ENCODE results near the gene FNBP1.

Gene FNBP1

DNA sequence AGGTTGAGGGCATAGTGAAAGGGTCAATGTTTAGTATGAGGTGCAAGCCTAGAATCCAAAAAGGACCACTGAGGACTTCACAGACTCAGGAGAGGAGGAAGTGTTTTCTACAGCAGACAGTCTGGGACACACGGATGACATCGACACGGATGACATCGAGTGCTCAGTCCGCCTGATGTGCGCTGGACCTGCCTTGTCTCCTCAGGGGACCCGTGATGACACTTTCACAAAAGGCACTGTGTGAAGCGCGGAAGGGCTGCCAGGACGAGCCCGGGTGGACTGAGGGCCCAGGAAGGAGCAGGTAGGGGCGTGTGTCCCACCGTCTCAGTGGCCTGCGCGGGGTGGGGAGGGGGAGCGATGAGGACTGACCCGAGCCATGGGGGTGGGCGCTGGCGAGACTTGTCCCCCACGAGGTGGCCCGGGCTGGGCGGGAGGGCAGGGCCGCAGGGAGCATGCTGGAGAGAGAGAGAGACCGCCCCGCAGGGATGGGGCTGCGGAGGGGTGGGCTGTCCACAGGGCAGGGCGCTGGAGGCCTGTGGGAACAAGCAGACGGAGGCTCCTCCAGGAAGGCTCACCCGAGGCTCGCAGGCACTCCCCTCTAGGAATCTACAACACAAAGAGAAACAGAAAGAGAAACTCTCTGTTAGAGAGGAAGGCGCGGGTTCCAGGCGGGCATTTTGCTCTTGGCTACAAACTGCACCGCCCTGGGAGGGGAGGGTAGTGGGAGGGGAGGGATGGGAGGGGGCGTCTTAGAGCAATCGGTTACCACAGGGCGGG is 152.9 kb downstream of the FNBP1 start:
- no peak for DNase-seq (ENCODE audit: low spot score)

DNA sequence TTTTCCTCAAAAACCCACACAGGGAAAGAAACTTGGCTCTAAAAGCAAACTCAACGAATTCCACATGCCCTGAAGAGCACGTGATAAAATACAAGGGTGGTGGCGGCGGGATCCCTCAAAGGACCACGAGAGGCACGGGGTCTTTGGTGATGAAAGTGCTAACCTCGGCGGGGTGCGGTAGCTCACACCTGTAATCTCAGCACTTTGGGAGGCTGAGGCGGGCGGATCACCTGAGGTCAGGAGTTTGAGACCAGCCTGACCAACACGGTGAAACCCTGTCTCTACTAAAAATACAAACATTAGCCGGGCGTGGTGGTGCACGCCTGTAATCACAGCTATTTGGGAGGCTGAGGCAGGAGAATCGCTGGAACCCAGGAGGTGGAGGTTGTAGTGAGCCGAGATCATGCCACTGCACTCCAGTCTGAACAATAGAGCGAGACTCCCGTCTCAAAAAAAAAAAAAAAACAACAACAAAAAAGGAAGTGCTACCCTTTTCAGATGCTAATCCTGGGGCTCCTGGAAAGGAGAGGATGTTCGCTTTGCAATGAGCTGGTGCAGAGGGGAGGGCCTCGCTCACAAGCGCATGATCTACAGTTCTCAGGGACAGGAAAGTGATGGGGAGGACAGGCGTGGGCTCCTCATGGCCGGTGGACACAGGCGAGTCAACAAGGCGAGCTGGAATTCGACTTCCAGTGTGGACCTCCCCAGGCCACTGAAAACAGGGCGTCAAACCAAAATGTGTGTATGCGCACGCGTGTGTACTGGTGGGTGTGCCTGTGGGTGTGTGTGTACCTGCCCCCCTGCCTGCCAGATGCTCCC is 153.7 kb downstream of the FNBP1 start:
- no peak for DNase-seq (ENCODE audit: low spot score)

DNA sequence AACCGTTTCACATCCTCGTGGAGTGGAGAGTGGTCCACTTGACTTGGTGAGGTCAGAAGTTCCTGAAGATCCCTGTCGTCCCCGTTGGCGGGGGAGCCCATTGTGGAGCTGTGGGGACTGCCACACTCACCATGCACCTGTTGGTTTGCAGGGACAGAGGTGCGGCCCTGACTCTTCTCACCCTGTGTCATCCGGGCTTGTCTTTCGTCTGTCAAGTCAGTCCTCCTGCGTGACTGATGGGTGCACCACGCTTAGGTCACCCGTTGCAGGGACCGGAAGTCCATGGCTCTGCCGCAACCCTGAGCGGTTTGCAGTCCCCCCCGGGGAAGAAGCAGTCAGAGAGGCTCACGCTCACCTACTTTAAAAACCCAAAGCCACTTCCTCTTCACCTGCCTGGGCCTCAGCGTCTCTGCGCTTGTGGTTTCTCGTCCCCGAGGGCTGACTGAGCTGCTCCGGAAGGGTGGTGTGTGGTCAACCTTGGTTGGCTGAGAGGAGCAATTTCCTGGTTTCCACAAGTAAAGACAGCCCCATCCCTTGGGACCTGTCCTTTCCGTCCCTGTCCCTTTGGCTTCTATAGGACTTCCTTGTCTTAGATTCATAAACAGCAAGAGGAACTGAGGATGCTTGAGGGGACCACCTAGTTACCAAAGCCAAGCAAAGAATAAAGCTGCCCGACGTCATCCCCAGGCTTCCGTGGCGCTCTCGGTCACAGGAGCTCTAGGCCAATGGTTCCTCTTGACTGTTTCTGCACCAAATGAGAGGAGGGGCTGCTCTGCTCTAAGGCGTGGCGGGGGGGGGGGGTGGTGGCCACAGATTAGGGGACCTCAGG is 154.5 kb downstream of the FNBP1 start:
- peak; percentile 47 for DNase-seq (ENCODE audit: low spot score)

DNA sequence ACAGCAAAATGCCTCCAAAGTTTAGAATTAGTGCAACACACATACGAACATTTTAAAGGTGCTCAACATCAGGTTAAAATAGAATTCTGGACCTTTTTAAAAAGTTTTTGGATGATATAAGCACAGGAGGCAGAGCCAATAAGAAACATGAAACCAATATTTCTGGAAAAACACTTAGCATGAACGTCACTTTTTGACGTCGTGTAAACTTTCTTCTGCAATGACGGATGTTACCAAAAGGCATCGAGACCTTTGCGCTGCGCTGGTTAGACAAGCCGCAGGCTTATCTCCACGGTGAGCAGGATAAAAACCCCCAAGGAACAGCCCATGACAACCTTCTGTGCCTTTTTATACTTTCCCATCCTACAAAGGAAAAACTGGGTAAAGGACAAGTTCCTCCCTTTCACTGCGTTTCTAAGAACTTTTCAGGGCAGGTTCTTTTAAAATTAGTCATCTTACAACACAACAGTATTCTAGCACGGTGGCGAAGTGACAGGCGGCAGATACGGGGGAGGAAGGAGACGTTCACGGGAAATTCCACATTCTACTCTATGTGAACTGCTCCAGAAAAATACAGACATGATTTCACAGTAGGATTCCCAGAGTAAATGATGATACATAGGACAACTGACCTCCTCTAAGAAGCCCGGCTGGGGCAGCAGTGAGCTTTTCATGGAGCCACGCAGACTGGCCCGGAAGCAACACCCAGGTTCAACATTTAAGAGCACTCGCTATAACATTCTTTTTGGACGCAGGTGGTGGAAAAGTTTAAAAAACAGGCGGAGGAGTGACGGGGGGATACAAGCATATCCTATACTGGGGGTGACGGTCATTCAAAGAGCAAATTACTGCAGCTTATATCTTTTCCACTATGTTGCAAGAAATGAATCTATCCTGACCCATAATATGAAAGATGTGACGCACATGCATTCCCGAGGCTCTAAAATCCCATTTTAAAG is 155.4 kb downstream of the FNBP1 start:
- peak; percentile 63 for DNase-seq (ENCODE audit: low spot score)

DNA sequence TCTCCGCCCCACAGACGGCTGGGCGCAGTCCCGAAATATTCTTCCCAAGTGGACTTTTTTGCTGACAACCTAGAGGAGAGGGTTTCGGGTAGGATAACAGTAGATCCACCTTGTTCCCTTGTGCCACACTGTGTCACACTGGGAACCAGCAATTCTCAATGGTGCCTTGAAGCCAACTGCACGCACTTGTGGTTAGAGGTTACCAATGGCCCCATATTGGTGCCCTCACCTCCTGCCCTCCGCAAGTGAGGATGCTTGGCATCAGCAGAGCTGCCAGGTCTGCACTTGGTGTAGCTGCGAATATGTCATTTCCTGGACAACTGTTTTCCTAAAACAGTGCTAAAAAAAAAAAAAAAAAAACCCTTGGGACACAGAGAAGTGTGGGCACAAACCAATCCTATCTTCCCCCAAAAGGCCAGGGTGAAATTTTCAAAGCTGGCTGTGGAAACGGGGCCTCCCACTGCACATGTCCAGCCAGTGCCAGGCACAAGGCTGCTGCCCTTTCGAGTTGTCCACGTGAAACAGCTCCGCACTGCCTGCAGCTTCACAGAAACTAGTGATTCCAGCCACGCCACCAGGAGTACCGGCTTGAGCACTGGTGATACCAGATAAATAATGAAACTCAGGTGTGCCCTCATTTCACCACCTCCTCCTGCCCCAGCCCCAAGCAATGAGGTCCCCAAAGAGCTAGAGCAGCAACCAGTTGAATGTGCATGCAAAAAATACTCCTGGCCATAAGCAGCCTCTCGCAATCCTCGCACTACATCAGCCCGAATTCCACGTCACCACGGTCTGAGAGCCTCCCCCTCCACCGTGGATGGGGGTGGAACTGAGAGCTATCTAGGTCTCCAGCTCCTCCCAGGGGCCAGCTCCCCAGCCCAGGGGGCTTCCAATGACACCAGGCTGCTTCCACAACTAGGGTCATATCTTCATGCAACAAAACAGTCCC is 156.5 kb downstream of the FNBP1 start:
- peak; percentile 36 for DNase-seq (ENCODE audit: low spot score)

DNA sequence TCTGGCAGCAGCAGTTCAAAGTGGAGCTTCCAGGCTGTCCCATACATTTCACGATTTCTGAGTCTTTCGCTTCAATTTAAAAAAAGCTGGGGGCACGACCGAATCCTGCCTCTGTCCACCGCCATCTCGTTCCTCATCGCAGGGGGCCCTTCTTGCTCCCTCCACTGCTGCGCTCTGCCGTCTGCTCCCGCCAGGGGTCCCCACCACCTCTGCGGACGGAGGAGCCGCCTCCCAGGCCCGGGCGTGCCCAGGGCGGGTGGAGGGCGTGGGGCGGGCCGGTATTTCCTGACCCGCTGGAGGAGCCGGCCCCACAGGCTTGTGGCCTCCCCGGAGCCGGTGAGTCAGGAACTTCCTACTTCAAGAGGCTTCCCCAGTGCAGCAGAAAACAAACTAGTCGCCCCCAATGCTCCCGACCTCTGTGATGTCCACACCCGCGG is 157.3 kb downstream of the FNBP1 start:
- peak; percentile 94 for DNase-seq (ENCODE audit: low spot score)

DNA sequence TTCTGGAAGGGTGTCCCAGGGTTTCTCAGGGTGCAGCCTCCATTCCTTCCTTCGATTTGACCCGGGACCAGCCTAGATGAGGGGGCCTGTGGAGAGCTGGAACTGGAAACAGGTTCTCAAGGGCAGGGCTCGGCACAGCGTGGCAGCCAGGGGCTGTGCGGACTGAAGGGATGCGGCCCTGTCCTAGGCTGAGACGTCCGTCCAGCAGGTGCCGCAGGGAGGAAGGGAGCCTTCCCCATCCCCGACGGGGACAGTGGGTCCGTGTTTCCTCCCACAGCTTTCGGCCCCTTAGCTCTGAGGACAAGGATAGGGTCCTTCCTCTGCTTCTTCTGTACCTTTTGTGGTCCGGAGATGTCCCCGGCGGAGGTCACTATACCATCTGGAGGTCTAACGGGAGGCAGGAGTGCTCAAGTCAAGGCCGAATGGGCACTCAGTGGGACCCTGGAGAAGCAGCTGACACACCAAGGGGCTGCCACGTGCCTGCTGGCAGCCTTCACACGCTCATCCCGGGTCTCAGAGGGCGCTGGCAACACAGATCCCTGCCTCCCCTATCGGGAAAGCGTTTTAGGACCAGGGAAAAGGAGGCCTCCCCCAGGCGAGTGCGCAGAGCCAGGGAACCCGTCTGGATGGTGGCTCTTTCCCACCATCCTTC is 157.8 kb downstream of the FNBP1 start:
- DNase-seq (ENCODE audit: low spot score) = peak; percentile 77

DNA sequence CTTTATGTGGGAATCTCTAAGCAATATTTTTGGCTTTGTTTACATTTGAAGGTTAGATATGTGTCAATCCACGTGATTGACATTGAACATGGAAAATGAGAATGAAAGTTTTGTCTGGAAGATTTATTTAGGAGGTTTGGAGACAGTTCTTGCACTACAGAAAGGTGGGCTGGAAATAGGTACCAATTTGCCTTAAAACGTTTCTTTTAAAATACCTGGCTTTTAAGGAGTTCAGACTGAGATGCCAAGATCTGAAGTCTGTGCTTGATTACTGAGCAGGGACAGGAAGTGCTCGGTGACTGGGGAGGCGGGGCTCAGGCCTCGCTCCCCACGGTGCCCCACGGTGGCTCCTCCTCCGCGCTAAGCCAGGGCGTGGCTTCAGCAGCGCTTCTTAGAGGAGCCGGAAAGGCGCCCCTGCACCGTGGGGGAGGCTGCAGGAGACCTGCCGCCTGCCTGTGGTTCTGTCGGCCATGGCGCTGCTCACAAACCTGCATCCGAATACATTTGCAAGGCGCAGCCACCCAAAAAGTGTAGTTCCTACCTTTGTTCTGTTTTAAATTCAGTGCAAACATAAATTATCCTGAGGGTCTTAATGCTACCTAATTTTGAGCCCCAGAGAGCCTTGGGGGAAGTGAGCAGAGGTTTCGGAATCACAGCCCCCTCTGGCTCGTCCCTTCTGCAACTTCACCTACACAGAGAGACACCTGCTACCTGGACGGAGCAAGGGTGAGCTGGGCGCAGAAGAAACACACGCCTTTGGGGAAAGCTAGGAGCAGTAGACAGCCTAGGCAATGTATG is 158.6 kb downstream of the FNBP1 start:
- peak; percentile 96 for DNase-seq (ENCODE audit: low spot score)

DNA sequence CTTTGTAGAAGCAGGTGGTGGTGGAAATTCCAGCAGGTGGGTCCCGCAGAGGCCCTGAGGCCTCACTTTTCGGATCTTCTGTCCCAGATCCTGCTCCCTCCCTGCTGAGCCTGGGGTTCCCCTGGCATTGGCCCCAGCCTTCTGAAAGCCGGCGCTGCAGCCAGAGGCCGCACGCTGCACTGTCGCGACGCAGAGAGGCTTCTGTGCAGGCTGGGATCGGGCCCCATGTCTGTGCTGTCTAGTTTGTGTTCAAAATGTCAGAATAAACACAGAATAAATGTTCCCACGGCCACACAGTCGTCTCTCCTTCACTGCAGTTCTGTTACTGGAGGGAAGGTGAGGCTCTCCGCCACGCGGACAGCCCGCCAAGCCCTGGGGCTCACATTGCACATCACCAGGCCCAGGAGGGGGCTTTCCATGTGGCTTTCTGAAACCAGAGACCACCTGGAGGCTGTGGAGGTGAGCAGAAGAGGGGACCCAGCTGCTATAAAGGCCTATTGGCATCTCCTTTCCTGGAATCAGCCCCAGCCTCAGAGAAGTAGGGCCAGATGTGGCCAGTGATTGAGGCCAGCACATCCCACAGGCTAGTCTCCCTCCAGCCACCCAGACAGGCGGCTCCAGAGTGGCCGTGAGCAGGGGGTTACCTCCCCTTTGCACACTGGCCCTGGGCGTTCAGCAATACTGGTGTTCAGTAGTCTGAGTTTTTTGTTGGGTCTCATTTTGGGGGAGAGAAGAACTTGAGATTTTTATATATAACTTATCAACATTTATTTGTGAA is 161.3 kb downstream of the FNBP1 start:
- no peak for DNase-seq (ENCODE audit: low spot score)

DNA sequence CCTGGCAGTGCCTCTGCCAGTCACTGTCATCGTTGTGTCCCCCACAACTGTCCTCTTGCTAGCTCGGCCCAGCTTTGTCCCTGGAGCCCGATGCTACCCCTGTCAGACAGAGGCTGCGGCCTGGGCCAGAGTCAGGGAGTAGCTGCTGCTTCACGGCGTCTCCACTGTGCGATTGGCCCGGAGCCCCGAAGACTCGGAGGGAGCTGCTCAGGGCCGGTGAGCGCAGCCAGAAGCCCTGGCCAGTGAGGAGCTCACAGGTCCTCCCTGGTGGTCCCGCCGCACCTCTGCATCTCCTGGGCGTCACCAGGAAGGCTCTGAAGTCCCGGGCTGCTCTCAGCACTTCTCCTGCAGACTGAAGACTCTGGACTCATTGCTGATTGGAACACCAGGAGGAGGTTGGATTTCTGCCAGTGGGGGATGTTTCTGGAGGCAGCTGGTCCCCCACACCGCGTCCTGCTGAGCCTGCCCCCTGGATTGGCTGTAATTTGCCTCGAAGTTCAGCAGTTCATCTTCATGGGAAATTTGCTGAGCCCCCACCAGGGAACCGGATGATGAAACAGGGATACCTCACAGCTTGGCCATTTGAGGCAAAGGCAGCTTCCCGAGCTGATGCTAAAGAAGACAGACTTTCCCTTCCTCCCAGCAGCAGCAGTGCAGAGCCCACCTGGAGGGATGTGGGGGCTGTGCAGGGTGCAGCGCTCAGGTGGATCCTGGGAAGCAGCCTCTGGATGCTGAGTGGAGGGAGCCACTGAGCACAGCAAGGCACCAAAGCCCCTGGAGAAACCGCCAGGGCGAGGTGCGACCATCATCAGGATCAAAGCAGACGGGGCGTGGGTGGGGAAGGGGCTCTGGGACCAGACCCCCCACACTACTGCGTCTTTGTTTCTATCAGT is 162.1 kb downstream of the FNBP1 start:
- DNase-seq (ENCODE audit: low spot score) = no peak

DNA sequence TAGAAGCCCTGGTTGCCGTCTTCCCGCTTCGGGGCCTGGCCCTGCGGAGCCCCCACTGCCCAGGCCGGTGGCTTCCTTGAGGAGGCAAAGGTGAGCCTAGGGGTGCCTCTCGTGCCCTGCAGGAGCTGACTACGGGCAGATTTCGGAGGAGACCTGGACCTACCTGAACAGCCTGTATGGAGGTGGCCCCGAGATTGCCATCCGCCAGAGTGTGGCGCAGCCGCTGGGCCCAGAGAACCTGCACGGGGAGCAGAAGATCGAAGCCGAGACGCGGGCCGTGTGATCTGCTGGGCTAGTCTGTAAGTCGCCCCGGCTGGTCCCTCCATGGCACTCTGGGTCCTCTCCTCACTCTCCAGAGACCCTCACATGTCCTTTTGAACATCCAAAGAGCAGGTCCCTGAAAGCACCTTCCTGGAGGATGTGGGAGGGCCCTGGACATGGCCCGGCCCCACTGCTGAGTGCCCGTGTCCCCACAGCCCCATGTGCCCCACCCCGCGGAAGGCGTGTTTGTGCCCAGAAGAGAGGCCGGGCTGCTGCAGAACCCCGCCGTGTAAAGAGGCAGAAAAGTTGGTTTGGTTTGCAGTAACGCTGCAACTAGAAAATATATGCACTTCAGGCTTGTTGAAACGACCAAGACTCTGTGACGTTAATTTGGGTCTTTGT is 162.9 kb downstream of the FNBP1 start:
- DNase-seq (ENCODE audit: low spot score) = peak; percentile 32

DNA sequence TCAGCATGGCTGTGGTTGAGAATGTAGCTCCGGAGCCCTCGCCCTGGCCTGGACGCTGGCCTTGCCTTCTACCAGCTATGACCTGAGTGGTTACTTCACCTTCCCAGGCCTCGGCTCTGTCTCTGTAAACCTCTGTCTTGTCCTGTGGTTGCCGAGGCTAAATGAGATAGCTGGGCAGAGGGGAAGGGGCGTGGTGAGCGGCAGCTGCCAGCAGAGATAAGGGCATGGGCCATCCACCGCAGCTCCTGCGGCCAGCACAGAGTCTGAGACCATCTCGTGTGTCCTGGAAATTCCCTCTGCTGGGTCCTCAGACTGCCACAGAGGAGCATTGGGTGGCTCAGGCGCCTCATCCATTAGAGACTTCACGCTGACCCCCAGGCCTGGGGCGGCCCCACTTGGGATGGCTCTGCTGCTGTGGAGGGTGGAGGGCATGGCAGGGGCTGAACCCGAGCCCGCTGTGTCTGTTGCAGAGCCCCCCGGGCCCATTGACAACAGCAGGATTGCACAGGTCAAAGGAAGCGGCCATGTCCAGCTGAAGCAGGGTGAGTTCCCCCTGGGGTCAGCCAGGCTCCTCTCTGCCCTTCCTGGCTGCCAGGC is 163.8 kb downstream of the FNBP1 start:
- DNase-seq (ENCODE audit: low spot score) = peak; percentile 94

DNA sequence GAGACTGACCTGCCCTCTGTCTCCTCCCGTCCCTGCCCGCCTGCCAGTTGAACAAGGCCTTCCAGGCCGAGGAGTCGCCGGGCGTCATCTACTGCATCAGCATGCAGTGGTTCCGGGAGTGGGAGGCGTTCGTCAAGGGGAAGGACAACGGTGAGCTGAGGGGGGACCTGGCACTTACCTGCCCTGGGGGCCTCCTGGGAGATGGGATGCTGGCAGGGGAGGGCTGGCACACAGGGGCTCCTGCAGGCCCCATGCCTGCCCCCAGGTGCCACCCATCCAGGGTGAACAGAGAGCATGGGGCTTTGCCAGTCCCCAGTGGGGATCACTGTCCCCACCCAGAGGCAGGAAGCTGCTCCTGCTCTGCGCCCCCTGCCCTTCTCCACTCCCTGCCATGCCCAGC is 164.7 kb downstream of the FNBP1 start:
- DNase-seq (ENCODE audit: low spot score) = peak; percentile 51

DNA sequence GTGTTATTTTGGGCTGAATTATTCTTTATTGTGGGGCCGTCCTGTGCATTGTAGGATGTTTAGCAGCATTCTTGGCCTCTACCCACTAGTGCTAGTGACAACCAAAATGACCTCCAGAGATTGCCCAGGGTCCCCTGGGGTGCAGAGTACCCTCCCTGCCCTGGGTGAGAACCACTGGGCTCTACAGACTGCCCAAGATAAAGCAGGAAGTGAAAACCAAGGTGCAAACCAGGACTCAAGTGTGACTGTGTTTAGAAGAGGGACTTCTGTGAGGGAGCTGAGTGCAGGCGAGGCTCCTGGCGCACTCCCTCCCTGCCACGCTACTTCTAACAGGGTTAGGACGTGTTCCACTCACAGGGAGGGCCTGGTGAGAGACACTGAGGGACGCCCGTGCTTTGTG is 166.2 kb downstream of the FNBP1 start:
- no peak for DNase-seq (ENCODE audit: low spot score)

DNA sequence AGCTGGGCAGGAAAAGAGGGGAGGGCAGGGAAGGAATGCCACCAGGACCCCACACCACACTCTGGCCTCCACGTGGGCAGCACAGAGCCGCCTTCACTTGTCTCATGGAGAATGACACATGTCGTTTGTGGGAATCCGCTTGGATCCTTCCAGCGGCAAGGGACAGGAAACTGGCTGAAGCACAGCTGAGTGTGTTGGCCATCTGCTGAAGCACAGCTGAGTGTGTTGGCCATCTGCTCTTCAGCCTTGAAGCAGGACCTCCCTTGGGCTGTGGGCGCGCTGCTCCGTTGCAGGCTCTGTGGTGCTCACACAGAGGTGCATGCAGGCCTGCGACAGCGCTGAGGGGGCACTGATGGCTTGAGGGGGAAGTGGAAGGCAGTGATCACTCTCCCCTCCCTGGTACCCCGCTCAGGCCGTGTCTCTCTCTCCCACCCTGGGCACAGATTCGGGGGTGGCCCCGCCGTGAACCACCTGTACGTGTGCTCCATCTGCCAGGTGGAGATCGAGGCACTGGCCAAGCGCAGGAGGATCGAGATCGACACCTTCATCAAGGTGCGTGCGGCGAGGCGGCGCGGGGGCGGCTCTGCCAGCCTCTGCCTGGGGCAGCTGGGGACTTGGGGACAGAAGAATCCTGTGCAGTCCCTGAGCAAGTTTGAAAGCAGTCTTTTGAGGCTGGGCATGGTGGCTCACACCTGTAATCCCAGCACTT is 167.1 kb downstream of the FNBP1 start:
- DNase-seq (ENCODE audit: low spot score) = no peak
